Cardiac septum (tissue), 1 donor: Measurements from ENCODE around the gene ADCY2. TPM values are rescaled to one million over a fixed set of nuclear protein-coding genes. Genes with fewer than 3 reads are reported as not detected.
"Not testable (repeated sequence)": the region's sequence is repeated elsewhere in the genome, so short reads cannot be mapped to it uniquely, and the experiment has no call there.

ENCODE experiments used
- DNase-seq: peaks from one replicate; pipeline ENCODE4 v3.0.0-alpha.2; 2020; ENCODE audit warnings: low spot score
- intact Hi-C: fragments of 100-400 bp; cut with DNase I; formaldehyde crosslinking; loops from one replicate; pipeline ENCODE4 v1.14.0; 2022
- total RNA-seq: library from RNA; stranded (reverse); fragmentation: NEBNext Ultra II Directional; extraction: Animal tissue kit (Norgen Biotek cat#: 25700); gene quantifications from one replicate; pipeline ENCODE4 v1.2.1, GENCODE V29; 2021
- donor health status: DM: no; HTN: no; CAD: no.

Gene ADCY2
- total RNA-seq, 1 donor from 2014 or later = 0.54 TPM

- DNase-seq, intact Hi-C loops: not testable (repeated sequence)
Observed at GRCh38 chr5:7423231-7423630, 27.3 kb downstream of the ADCY2 start.

DNA sequence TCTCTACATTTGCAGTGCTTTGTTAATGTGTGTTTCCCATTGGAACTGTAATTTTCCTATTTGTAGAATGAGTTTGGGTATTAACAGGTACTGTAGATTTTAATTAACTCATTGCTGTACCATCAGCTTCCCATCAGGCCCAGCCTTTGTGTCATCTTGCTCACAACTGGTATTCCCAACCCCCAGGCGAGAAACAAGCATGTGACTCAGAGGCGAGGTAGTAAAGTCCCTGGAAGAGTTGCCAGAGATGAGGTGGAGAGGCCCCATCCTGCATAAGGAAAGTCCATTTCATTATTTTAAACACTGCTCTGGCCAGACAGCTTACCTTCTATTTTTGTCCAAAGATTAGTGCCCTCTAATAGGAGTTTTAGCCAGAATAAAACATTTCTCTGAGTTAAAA lies 29.9 kb downstream of the ADCY2 start:
- DNase-seq = no peak
- intact Hi-C loops = no loop called here

DNA sequence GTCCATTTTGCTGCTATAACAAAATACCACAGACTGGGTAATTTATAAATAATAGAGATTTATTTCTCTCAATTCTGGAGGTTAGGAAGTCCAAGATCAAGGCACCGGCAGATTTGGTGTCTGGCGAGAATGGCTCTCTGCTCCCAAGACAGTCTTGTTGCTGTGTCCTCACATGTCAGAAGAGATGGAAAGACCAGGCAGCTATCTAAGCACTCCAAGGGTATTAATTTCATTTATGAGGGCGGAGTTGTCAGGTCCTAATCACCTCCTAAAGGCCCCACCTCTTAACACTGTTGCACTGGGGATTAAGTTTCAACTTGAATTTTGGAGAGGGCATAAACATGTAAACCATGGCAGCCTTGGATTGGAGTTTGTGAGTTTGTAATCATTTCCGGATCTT lies 30.3 kb downstream of the ADCY2 start:
- intact Hi-C loops = no loop called here
- no peak for DNase-seq

- intact Hi-C loops = no loop called here
- no peak for DNase-seq
Observed at GRCh38 chr5:7434914-7435313, 39.0 kb downstream of the ADCY2 start.

DNA sequence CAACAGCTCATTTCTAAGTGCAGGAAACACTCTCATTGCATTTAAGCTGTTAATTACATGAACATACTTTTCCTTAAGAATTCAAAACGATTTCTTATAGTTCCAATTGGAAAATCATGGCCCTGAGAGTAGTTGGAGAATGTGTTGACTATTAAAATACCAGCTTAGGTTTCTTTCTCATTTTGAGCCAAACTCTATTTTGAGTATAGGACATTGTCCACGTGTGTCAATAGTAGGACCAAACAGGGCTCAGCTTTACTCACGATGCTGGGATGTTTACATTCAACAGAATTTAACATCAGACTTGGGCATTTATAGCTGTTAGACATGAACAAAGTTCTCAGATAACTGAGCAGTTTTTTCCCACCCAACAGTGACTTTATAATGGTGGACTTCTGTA lies 39.6 kb downstream of the ADCY2 start:
- intact Hi-C loops = no loop called here

DNA sequence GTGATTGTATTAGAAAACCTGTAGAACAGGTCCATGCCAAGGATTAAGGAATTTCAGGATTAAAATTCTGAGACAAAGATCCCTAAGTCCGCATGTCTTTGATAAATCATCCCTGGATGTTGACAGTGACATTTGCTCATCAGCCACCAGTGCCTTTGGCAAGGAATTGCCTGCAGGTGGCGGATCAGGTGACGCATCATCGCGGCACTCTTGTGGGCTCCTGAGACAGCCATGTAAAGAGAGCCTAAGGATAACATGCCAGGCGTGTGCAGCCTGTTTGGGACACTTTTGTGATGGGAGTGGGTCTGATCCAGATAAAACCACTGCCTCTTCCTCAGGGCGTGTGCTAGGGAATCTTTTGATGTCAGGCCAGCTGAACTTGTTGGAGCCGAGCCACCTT lies 40.6 kb downstream of the ADCY2 start:
- no peak for DNase-seq
- intact Hi-C loops = no loop called here

More for the DNA sequence above, 39.6 kb downstream of the ADCY2 start:
- DNase-seq = no peak

GRCh38 chr5:7437836-7438235 lies 41.9 kb downstream of the ADCY2 start:
- intact Hi-C loops = no loop called here

DNA sequence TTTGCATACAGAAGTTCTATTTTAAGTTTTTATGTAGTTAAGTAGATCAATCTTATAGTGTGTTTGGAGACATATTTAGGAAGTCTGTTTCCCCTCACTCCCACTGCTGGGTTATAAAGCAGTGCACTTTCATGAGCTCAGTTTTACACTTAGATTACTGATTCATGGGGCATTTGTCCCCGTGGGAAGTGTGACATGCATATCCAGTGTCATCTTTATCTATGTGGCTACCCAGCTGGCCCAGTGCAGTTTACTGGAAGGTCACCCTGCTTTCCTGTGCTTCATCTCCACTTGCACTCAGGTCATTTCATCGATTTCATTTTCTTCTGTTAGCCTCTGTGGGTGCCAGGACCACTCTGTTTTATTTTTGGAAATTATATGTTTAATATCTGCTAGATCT lies 49.1 kb downstream of the ADCY2 start:
- intact Hi-C loops = no loop called here
- DNase-seq = no peak

More at GRCh38 chr5:7437836-7438235, 41.9 kb downstream of the ADCY2 start:
- no peak for DNase-seq

- no peak for DNase-seq
- intact Hi-C loops = no loop called here
Observed at GRCh38 chr5:7445831-7446230, 49.9 kb downstream of the ADCY2 start.

DNA sequence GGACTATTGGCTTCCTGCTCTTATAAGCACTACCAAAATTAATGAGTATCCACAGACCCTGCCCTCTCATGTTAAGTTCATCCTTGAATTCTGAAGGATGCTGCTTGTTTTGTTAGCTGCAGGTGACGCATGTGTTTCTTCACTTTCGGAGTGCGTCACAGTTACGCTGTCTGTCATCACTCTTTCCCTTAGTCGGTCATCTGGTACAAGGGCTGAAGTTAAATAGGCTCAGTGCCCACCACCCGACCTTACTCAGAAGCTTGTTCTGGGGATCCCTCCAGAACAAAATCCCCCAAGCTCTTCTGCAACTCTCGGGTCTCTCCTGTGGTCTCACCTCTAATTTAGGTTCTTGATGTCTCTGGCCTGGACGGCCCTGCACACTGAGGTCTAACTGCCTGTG lies 51.0 kb downstream of the ADCY2 start:
- intact Hi-C loops = no loop called here
- no peak for DNase-seq

DNA sequence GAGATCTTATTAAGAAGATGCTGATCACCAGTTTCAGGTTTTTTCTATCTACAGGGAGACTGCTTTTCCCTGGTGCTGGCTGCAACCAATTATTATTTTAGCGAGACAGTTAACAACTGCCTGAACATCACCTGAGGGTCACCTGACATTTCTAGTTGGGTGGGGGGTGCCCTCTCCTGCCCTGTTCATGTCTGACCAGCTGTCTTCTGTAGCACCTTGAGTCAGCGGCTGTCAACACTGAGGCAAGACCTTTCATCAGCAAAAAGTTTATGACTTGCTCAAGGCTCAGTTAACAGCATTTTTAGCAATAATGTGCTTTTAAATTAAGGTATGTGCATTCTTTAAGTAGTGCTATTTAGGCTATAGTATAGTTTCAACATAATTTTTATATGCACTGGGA lies 58.0 kb downstream of the ADCY2 start:
- DNase-seq = no peak
- intact Hi-C loops = no loop called here

GRCh38 chr5:7456206-7456605 lies 60.3 kb downstream of the ADCY2 start:
- intact Hi-C loops = no loop called here
- no peak for DNase-seq

- no peak for DNase-seq
- intact Hi-C loops = no loop called here
Observed at GRCh38 chr5:7461371-7461770, 65.4 kb downstream of the ADCY2 start.

GRCh38 chr5:7462758-7463157 lies 66.8 kb downstream of the ADCY2 start:
- no peak for DNase-seq
- intact Hi-C loops = no loop called here

GRCh38 chr5:7464182-7464581 lies 68.2 kb downstream of the ADCY2 start:
- intact Hi-C loops = no loop called here
- no peak for DNase-seq

GRCh38 chr5:7467179-7467578 lies 71.2 kb downstream of the ADCY2 start:
- intact Hi-C loops = no loop called here
- DNase-seq = no peak

DNA sequence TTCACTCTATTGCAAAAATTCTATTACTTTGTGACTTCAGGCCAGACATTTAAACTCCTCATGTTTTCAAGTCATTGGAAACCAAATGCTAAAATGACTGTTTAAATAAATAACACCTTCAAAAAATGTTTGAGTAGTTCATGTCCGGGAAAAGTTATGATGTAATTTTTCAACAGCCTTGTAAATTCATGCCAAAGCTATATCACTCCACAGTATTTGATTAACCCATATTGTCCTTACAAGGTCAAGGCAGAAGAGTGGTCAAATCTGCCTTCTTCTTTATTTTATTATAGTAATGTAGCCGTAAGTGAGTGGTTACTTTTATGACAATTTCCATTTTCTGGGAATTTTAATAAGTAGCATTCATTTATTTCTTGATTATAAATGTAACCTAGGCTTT lies 72.8 kb downstream of the ADCY2 start:
- no peak for DNase-seq
- intact Hi-C loops = no loop called here

GRCh38 chr5:7471710-7472109 lies 75.8 kb downstream of the ADCY2 start:
- no peak for DNase-seq
- intact Hi-C loops = no loop called here

GRCh38 chr5:7473115-7473514 lies 77.2 kb downstream of the ADCY2 start:
- DNase-seq = no peak
- intact Hi-C loops = no loop called here

- intact Hi-C loops = no loop called here
Observed at GRCh38 chr5:7473668-7474215, 77.8 kb downstream of the ADCY2 start.

GRCh38 chr5:7474821-7475403 lies 79.0 kb downstream of the ADCY2 start:
- intact Hi-C loops = no loop called here
- no peak for DNase-seq

More at GRCh38 chr5:7473668-7474215, 77.8 kb downstream of the ADCY2 start:
- no peak for DNase-seq

DNA sequence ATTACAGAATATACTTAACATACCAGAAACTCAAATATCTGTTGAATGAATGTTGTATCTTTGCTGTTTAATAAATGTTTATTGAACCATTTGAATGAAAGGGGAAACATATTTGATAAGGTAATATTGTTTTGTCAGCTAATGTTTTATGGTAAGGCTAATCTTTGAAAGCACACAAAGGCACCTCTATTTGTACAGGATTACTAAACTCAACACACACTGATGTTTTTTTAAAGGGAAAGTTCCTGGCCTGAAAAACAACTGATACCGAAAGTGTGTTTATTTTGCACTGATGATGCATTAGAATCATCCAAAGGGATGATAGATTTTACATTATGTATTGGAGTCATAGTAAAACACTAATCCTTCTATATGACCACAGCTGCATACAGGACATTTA lies 82.5 kb downstream of the ADCY2 start:
- intact Hi-C loops = no loop called here
- DNase-seq = no peak
